IMR-90 (cell line): ENCODE results near the gene GRIK1.

ENCODE experiments used
- CEBPB ChIP-seq: IDR thresholded peaks from 2 replicates; pipeline ENCODE4 v1.6.1; 2012; ENCODE audit warnings: low read depth, low read length, improper control_type of control experiment
- CHD1 ChIP-seq: IDR thresholded peaks from 2 replicates; pipeline ENCODE4 v1.6.1; 2012; ENCODE audit warnings: low read depth, low read length, improper control_type of control experiment
- CTCF ChIP-seq: conservative IDR thresholded peaks from 2 replicates; pipeline ENCODE4 v1.5.1; 2012; ENCODE audit warnings: mild to moderate bottlenecking, low read depth, low read length, improper control_type of control experiment
- ELK1 ChIP-seq: fragments of 150-350 bp; IDR thresholded peaks from 2 replicates; pipeline ENCODE4 v1.6.1; 2016; ENCODE audit warnings: low read depth, mild to moderate bottlenecking, low read length, moderate library complexity, borderline replicate concordance
- FOS ChIP-seq: fragments of 150-350 bp; IDR thresholded peaks from 2 replicates; pipeline ENCODE4 v1.6.1; 2016; ENCODE audit warnings: low read depth, low read length
- MAFK ChIP-seq: IDR thresholded peaks from 2 replicates; pipeline ENCODE4 v1.6.1; 2012; ENCODE audit warnings: low read depth, low read length, improper control_type of control experiment
- MAZ ChIP-seq: IDR thresholded peaks from 2 replicates; pipeline ENCODE4 v1.6.1; 2012; ENCODE audit warnings: low read depth, mild to moderate bottlenecking, low read length, improper control_type of control experiment, moderate library complexity, borderline replicate concordance
- MXI1 ChIP-seq: IDR thresholded peaks from 2 replicates; pipeline ENCODE4 v1.6.1; 2012; ENCODE audit warnings: low read depth, mild to moderate bottlenecking, low read length, moderate library complexity, borderline replicate concordance
- POLR2A ChIP-seq: IDR thresholded peaks from 2 replicates; pipeline ENCODE4 v1.6.1; 2012; ENCODE audit warnings: mild to moderate bottlenecking, low read depth, low read length
- RAD21 ChIP-seq: IDR thresholded peaks from 2 replicates; pipeline ENCODE4 v1.6.1; 2012; ENCODE audit warnings: low read length, improper control_type of control experiment
- RFX5 ChIP-seq: IDR thresholded peaks from 2 replicates; pipeline ENCODE4 v1.8.0; 2012; ENCODE audit warnings: low read depth, mild to moderate bottlenecking, low read length, moderate library complexity

- TF ChIP-seq CTCF: no peak
- no peak for TF ChIP-seq ELK1
- TF ChIP-seq FOS: no peak
- no peak for TF ChIP-seq MXI1
- TF ChIP-seq POLR2A: no peak
- TF ChIP-seq MAFK: no peak
- TF ChIP-seq RFX5: no peak
- no peak for TF ChIP-seq CHD1
- TF ChIP-seq CEBPB: no peak
- no peak for TF ChIP-seq RAD21
- TF ChIP-seq MAZ: no peak
Observed at GRCh38 chr21:29511096-29511495, 428.7 kb downstream of the GRIK1 start.
